AG04450 (cell line): Measurements from ENCODE around the gene ZFP36. TPM values are rescaled to one million over a fixed set of nuclear protein-coding genes. Genes with fewer than 3 reads are reported as not detected.

ENCODE experiments used
- CTCF ChIA-PET: fragments of 300-600, 350-600 bp; formaldehyde crosslinking; extraction: SDS; loops from one replicate; lab custom pipeline; 2022; ENCODE audit warnings: antibody characterized with exemption, inconsistent platforms; lab: Charles Lee
- POLR2A ChIA-PET: fragments of 350-600 bp; formaldehyde crosslinking; extraction: SDS; loops from one replicate; lab custom pipeline; 2021; ENCODE audit warnings: antibody characterized with exemption, inconsistent platforms; lab: Yijun Ruan, JAX
- DNase-seq: peaks from one replicate; pipeline ENCODE4 v3.0.0-alpha.2; 2011; ENCODE audit warnings: low read depth, low spot score
- H3K27ac ChIP-seq: one replicate; pipeline ENCODE4 v1.5.1; 2012; ENCODE audit warnings: low read depth, low read length, control low read depth
- H3K27me3 ChIP-seq: one replicate; pipeline ENCODE4 v1.6.0; 2012; ENCODE audit warnings: low read length; ENCODE audit not compliant: control insufficient read depth, insufficient read depth
- H3K4me3 ChIP-seq: 2 replicates; pipeline ENCODE4 v1.5.1; 2011; ENCODE audit warnings: mild to moderate bottlenecking, low read depth, low read length, control low read depth
- H3K9me3 ChIP-seq: 2 replicates; pipeline ENCODE4 v1.5.1; 2012; ENCODE audit warnings: low read length; ENCODE audit not compliant: control insufficient read depth, insufficient read depth
- polyA plus RNA-seq: library from polyadenylated mRNA; depleted of rRNA; stranded (reverse); fragments of >200 nt; gene quantifications from 2 replicates; pipeline ENCODE4 v1.2.3, GENCODE V29; 2011
- TF ChIP-seq, protein P1 (sequence below): IDR thresholded peaks from 2 replicates; pipeline ENCODE4 v1.5.1; 2011; ENCODE audit warnings: low read depth, low read length, control low read depth, inconsistent platforms

Gene ZFP36
- polyA plus RNA-seq, 1 experiment: 4.1 TPM

DNA sequence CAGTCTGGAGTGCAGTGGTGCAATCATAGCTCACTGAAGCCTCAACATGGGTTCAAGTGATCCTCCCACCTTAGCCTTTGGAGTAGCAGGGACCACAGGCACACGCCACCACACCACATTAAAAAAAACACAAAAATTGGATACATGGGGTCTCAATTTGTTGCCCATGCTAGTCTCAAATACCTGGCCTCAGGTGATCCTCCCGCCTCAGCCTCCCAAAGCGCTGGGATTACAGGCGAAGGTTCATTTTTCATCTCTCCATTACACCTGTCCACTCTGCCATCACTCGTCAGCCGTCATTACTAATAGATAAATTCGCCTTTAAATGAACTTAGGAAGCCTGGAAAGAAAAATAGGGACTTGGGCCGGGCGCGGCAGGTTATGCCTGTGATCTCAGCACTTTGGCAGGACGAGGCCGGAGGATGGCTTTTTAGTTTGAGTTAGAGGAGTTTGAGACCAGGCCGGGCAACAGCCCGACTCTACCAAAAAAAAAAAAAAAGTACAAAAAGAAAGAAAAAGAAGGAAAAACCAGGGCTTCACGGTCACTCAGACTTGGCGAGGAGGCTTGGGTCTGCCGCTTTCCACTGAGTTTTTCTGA is 38.0 kb downstream of the ZFP36 start:
- Histone ChIP-seq H3K4me3 (peak overlapping the region; percentile 99), H3K27ac (peak overlapping the region; percentile 94), H3K9me3 (no peaks in the 10 kb centered on the region; the same call in 1 of the 2 replicates), H3K27me3 (no peaks in the 10 kb centered on the region)
- TF ChIP-seq, protein P1, sequence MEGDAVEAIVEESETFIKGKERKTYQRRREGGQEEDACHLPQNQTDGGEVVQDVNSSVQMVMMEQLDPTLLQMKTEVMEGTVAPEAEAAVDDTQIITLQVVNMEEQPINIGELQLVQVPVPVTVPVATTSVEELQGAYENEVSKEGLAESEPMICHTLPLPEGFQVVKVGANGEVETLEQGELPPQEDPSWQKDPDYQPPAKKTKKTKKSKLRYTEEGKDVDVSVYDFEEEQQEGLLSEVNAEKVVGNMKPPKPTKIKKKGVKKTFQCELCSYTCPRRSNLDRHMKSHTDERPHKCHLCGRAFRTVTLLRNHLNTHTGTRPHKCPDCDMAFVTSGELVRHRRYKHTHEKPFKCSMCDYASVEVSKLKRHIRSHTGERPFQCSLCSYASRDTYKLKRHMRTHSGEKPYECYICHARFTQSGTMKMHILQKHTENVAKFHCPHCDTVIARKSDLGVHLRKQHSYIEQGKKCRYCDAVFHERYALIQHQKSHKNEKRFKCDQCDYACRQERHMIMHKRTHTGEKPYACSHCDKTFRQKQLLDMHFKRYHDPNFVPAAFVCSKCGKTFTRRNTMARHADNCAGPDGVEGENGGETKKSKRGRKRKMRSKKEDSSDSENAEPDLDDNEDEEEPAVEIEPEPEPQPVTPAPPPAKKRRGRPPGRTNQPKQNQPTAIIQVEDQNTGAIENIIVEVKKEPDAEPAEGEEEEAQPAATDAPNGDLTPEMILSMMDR: no peak
- CTCF ChIA-PET: interaction anchor here (0.6 to 2.5 kb wide), 4 partner anchors 30 to 102 kb away, joined by 3 to 7 read pairs (median 6); partner anchors contain the start of genes PLEKHG2 and SAMD4B
- DNase-seq: no peak
- POLR2A ChIA-PET: interaction anchor here (0.7 to 3.8 kb wide), 4 partner anchors 9 to 63 kb away, joined by 3 to 38 read pairs (median 4); partner anchors contain the start of gene RPS16

DNA sequence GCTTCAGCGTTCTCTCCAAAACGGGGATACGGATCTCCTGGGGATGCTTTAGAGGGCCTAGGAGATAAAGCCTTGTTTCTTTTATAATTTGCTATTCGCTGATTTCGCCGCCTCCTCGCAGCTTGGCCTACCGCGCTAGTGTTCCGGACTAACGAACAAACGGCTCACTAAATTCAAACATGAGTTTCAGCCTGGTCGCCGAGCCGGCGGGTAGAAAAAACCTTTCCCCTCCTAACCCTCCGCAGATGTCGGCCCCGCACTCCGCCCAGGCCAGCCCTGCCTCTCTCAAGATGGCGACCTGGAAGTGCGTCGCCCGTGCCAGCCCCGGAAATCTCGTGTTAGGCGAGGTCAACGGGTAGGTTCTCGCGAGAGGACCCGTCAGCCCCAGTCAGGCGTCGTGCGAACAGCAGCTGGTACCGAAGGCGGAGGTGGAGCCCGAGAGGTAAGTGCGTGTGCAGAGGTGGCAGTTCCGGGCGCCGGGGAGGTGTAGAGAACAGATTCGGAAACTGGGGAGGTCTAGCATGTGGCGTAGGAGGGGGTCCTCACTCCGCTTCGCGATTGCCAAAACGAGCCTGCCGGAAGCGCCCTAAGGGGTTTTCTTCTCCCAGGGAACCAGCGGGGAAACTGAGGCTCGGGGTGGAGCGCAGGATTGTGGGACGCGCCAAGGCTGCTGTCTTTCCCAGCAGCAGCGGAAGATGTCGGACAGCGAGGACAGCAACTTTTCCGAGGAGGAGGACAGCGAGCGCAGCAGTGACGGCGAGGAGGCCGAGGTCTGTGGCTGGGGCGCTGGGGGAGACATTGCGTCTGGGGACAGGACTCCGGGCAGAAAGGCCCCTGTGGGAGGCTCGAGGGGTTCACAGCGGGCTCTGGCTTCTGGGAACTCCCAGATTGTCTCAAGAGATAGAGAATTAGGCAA is 38.8 kb downstream of the ZFP36 start, which contains the start of gene SUPT5H:
TSS of gene SUPT5H (plus strand) at position 387 of the 916 bp plus-strand sequence. CDS start at position 696, 309 bp downstream.
- no peaks in the 10 kb centered on the region for H3K27me3 ChIP-seq
- peak within 1 kb of the TSS; percentile 94 for H3K27ac ChIP-seq
- H3K9me3 ChIP-seq: no peaks in the 10 kb centered on the region; the same call in 1 of the 2 replicates
- peak; percentile 95 for DNase-seq
- POLR2A ChIA-PET: interaction anchor here (0.6 to 3.8 kb wide), 6 partner anchors 10 to 94 kb away, joined by 3 to 38 read pairs (median 4); partner anchors contain the start of gene RPS16
- peak within 1 kb of the TSS; percentile 99 for H3K4me3 ChIP-seq
- CTCF ChIA-PET: interaction anchor here (0.6 to 2.5 kb wide), 2 partner anchors 29 to 103 kb away, joined by 5 to 6 read pairs; partner anchors contain the start of gene SAMD4B
- TF ChIP-seq, protein P1: no peak

GRCh38 chr19:39446365-39447084 is 39.9 kb downstream of the ZFP36 start:
- ChIA-PET POLR2A (interaction anchor here (0.7 to 3.8 kb wide), 3 partner anchors 11 to 34 kb away, joined by 3 to 38 read pairs (median 4); partner anchors contain the start of genes RPS16 and TIMM50), CTCF (interaction anchor here (1.3 kb wide), 1 partner anchor 28 kb away, joined by 5 read pairs; no protein-coding TSS in a partner anchor)
- Histone ChIP-seq H3K27ac (no peak overlapping the region), H3K27me3 (no peaks in the 10 kb centered on the region), H3K4me3 (peak overlapping the region; percentile 99), H3K9me3 (no peaks in the 10 kb centered on the region; the same call in 1 of the 2 replicates)
- DNase-seq: no peak
- TF ChIP-seq, protein P1: no peak

- no peak overlapping the region for H3K4me3 ChIP-seq
- ChIA-PET CTCF (interaction anchor here (0.6 kb wide), 1 partner anchor 326 kb away, joined by 3 read pairs; no protein-coding TSS in a partner anchor), POLR2A (interaction anchor here (3.8 kb wide), 1 partner anchor 13 kb away, joined by 38 read pairs; the partner anchor contains the start of gene RPS16)
- TF ChIP-seq, protein P1: no peak
- no peaks in the 10 kb centered on the region for H3K27me3 ChIP-seq
- H3K9me3 ChIP-seq: no peaks in the 10 kb centered on the region; the same call in 1 of the 2 replicates
- H3K27ac ChIP-seq: no peak overlapping the region
- DNase-seq: no peak
Measured at GRCh38 chr19:39448271-39448670, 41.6 kb downstream of the ZFP36 start.
